HepG2 (cell line): Measurements from ENCODE around the gene ZNF90. TPM values are rescaled to one million over a fixed set of nuclear protein-coding genes. Genes with fewer than 3 reads are reported as not detected.

Experiments used
- AKAP8 ChIP-seq: sonication (generic); formaldehyde crosslinking; IDR thresholded peaks from 2 replicates; pipeline ENCODE4 v1.5.1; 2020; ENCODE audit warnings: mild to moderate bottlenecking, missing genetic modification reagents
- CHD4 ChIP-seq: fragments of 200-600 bp; sonication (generic); IDR thresholded peaks from 2 replicates; pipeline ENCODE4 v1.7.0; 2017; ENCODE audit warnings: mild to moderate bottlenecking, low read length, borderline replicate concordance
- CTCF ChIP-seq: sonication (generic); formaldehyde crosslinking; IDR thresholded peaks from 2 replicates; pipeline ENCODE4 v1.5.0; 2020; ENCODE audit warnings: mild to moderate bottlenecking, missing genetic modification reagents, moderate library complexity
- ETS1 ChIP-seq: sonication (generic); formaldehyde crosslinking; IDR thresholded peaks from 2 replicates; pipeline ENCODE4 v1.4.0; 2020; ENCODE audit warnings: missing genetic modification reagents
- FLYWCH1 ChIP-seq: sonication (generic); formaldehyde crosslinking; IDR thresholded peaks from 2 replicates; pipeline ENCODE4 v1.8.1; 2023; ENCODE audit warnings: mild to moderate bottlenecking, missing genetic modification reagents
- FOSL1 ChIP-seq: sonication (generic); formaldehyde crosslinking; IDR thresholded peaks from 2 replicates; pipeline ENCODE4 v1.9.0; 2021; ENCODE audit warnings: missing genetic modification reagents, borderline replicate concordance
- FOXP4 ChIP-seq: sonication (generic); formaldehyde crosslinking; IDR thresholded peaks from 2 replicates; pipeline ENCODE4 v1.4.0; 2020; ENCODE audit warnings: missing genetic modification reagents
- GATAD1 ChIP-seq: IDR thresholded peaks from 2 replicates; pipeline ENCODE4 v1.6.1; 2016; ENCODE audit warnings: missing genetic modification reagents, missing compliant biosample characterization
- GLI4 ChIP-seq: sonication (generic); formaldehyde crosslinking; IDR thresholded peaks from 2 replicates; pipeline ENCODE4 v1.5.1; 2020; ENCODE audit warnings: missing genetic modification reagents, mild to moderate bottlenecking, moderate library complexity, borderline replicate concordance
- HDAC1 ChIP-seq: sonication (generic); formaldehyde crosslinking; IDR thresholded peaks from 2 replicates; pipeline ENCODE4 v1.5.1; 2020; ENCODE audit warnings: mild to moderate bottlenecking, missing genetic modification reagents
- HES4 ChIP-seq: sonication (generic); formaldehyde crosslinking; IDR thresholded peaks from 2 replicates; pipeline ENCODE4 v1.9.0; 2021; ENCODE audit warnings: mild to moderate bottlenecking, missing genetic modification reagents, borderline replicate concordance
- MIER2 ChIP-seq: IDR thresholded peaks from 2 replicates; pipeline ENCODE4 v1.6.1; 2016; ENCODE audit warnings: missing biosample characterization, missing genetic modification reagents
- PHB2 ChIP-seq: fragments of 450-650 bp; IDR thresholded peaks from 2 replicates; pipeline ENCODE4 v1.6.1; 2018; ENCODE audit not compliant: partially characterized antibody
- PLSCR1 ChIP-seq: sonication (generic); formaldehyde crosslinking; IDR thresholded peaks from 2 replicates; pipeline ENCODE4 v1.5.0; 2020; ENCODE audit warnings: missing genetic modification reagents, mild to moderate bottlenecking, borderline replicate concordance
- TBX2 ChIP-seq: sonication (generic); formaldehyde crosslinking; IDR thresholded peaks from 2 replicates; pipeline ENCODE4 v1.5.0; 2020; ENCODE audit warnings: missing genetic modification reagents, mild to moderate bottlenecking, borderline replicate concordance
- TCF7L2 ChIP-seq: IDR thresholded peaks from 2 replicates; pipeline ENCODE4 v1.6.1; 2011; ENCODE audit warnings: mild to moderate bottlenecking, low read depth, low read length, moderate library complexity
- ZBTB42 ChIP-seq: sonication (generic); formaldehyde crosslinking; IDR thresholded peaks from 2 replicates; pipeline ENCODE4 v1.5.0; 2020; ENCODE audit warnings: mild to moderate bottlenecking, missing genetic modification reagents
- ZFY ChIP-seq: sonication (generic); formaldehyde crosslinking; IDR thresholded peaks from 2 replicates; pipeline ENCODE4 v1.4.0; 2020; ENCODE audit warnings: missing genetic modification reagents
- ZKSCAN5 ChIP-seq: sonication (generic); formaldehyde crosslinking; IDR thresholded peaks from 2 replicates; pipeline ENCODE4 v1.5.1; 2020; ENCODE audit warnings: mild to moderate bottlenecking, missing genetic modification reagents
- ZMYM4 ChIP-seq: sonication (generic); formaldehyde crosslinking; IDR thresholded peaks from 2 replicates; pipeline ENCODE4 v1.8.1; 2023; ENCODE audit warnings: mild to moderate bottlenecking, missing genetic modification reagents
- ZNF20 ChIP-seq: sonication (generic); formaldehyde crosslinking; IDR thresholded peaks from 2 replicates; pipeline ENCODE4 v1.4.0; 2020; ENCODE audit warnings: mild to moderate bottlenecking, moderate library complexity, missing genetic modification reagents
- ZNF3 ChIP-seq: IDR thresholded peaks from 2 replicates; pipeline ENCODE4 v1.7.0; 2017; ENCODE audit warnings: inconsistent platforms
- ZNF557 ChIP-seq: sonication (generic); formaldehyde crosslinking; IDR thresholded peaks from 2 replicates; pipeline ENCODE4 v1.4.0; 2020; ENCODE audit warnings: missing genetic modification reagents
- ZNF772 ChIP-seq: sonication (generic); formaldehyde crosslinking; IDR thresholded peaks from 2 replicates; pipeline ENCODE4 v1.5.0; 2020; ENCODE audit warnings: mild to moderate bottlenecking, missing genetic modification reagents
- ZNF776 ChIP-seq: sonication (generic); formaldehyde crosslinking; IDR thresholded peaks from 2 replicates; pipeline ENCODE4 v1.4.0; 2020; ENCODE audit warnings: mild to moderate bottlenecking, missing genetic modification reagents
- polyA plus RNA-seq, 8 experiments: library from polyadenylated mRNA; depleted of rRNA in 3 of 8; stranded (reverse) in 7 of 8; unstranded in 1 of 8; fragments of >200 nt; fragmentation: Illumina TruSeq in 4 of 8; extraction: Trizol in 4 of 8; gene quantifications; 2 replicates each; pipeline versions ENCODE4 v1.2.1 to v1.2.3, GENCODE V29; 2011 to 2016; ENCODE audit warnings: low read depth in 4 of 8, missing spikeins in 1 of 8, mixed read lengths in 1 of 8; ENCODE audit not compliant: insufficient read depth in 1 of 8
- total RNA-seq, 5 experiments: library from RNA; depleted of rRNA; stranded (reverse); fragments of >200 nt; fragmentation: Illumina TruSeq; extraction: Trizol; gene quantifications; 2 replicates each; pipeline ENCODE4 v1.2.3, GENCODE V29; 2016; ENCODE audit warnings: low read depth in 1 of 5

The ZNF90 gene
- total and polyA plus RNA-seq, 2 of the 13 experiments (the other 11 are each of a cell fraction or from before 2014, with no cell fraction given), result 2.1 to 3.8 TPM

GRCh38 chr19:20077791-20078463 is at the start of gene ZNF90 (continued):
- TF ChIP-seq TCF7L2 (no peak), ZBTB42 (CRISPR knock-in tag) (no peak), PLSCR1 (no peak), GLI4 (no peak), TBX2 (CRISPR knock-in tag) (0 out of 2 replicates have a peak, but pooled peaks have one; percentile 20), FLYWCH1 (CRISPR knock-in tag) (no peak), GATAD1 (CRISPR knock-in tag) (peak; percentile 57; the same call in 1 of the 2 replicates), FOSL1 (CRISPR knock-in tag) (no peak), HES4 (no peak), CHD4 (no peak), ZMYM4 (CRISPR knock-in tag) (peak; percentile 19; the same call in 1 of the 2 replicates), ZNF776 (CRISPR knock-in tag) (no peak), ZKSCAN5 (CRISPR knock-in tag) (no peak), AKAP8 (no peak), ZNF3 (CRISPR knock-in tag) (no peak), ZNF772 (CRISPR knock-in tag) (0 out of 2 replicates have a peak, but pooled peaks have one; percentile 33), MIER2 (no peak), FOXP4 (CRISPR knock-in tag) (no peak), CTCF (0 out of 2 replicates have a peak, but pooled peaks have one; percentile 26), PHB2 (no peak), ZFY (peak; percentile 60), HDAC1 (CRISPR knock-in tag) (peak; percentile 24; the same call in 1 of the 2 replicates), ZNF20 (no peak), ETS1 (no peak), ZNF557 (CRISPR knock-in tag) (no peak)
